Measurements from ENCODE around the gene CCDC187.

The CCDC187 gene

GRCh38 chr9:136328622-136329041, 24.7 kb upstream of the CCDC187 start:
- Histone ChIP-seq H3K9me3 (ENCODE audit: control insufficient read depth, insufficient read depth, low read length) (no peaks in the 10 kb centered on the region), H3K79me2 (ENCODE audit: control insufficient read depth, low read length) (no peaks in the 10 kb centered on the region), H3K9me2 (replicated peaks; ENCODE audit: control insufficient read depth, low read length) (no peaks in the 10 kb centered on the region), H3F3A (ENCODE audit: control insufficient read depth, insufficient read depth) (no peaks in the 10 kb centered on the region), H3K4me3 (ENCODE audit: low read length) (no peak overlapping the region), H3K27me3 (ENCODE audit: control insufficient read depth, low read length) (peaks cover 19% of the 10 kb centered on the region), H4K20me1 (ENCODE audit: control insufficient read depth, insufficient read depth, low read depth, low read length) (no peaks in the 10 kb centered on the region), H3K4me2 (ENCODE audit: low read length) (no peak overlapping the region), H3K4me1 (ENCODE audit: control insufficient read depth, low read length) (no peaks in the 10 kb centered on the region), H3K36me3 (ENCODE audit: control insufficient read depth, low read length) (no peaks in the 10 kb centered on the region), H3K27ac (ENCODE audit: low read depth, low read length) (no peak overlapping the region)
- no peak for TF ChIP-seq CTCF (IDR thresholded peaks at IDR 0.05; ENCODE audit: low read depth, low read length, poor library complexity, severe bottlenecking)
- no peak for TF ChIP-seq EZH2phosphoT487 (IDR thresholded peaks at IDR 0.05; ENCODE audit: borderline replicate concordance, low read length)

GRCh38 chr9:136328011-136328621, 24.2 kb upstream of the CCDC187 start:
- TF ChIP-seq EZH2phosphoT487 (IDR thresholded peaks at IDR 0.05; ENCODE audit: borderline replicate concordance, low read length): no peak
- TF ChIP-seq CTCF (IDR thresholded peaks at IDR 0.05; ENCODE audit: low read depth, low read length, poor library complexity, severe bottlenecking): no peak
- no peaks in the 10 kb centered on the region for H3K9me3 ChIP-seq (ENCODE audit: control insufficient read depth, insufficient read depth, low read length)
- H3K27me3 ChIP-seq (ENCODE audit: control insufficient read depth, low read length): peaks cover 19% of the 10 kb centered on the region
- no peaks in the 10 kb centered on the region for H3K4me1 ChIP-seq (ENCODE audit: control insufficient read depth, low read length)
- no peak overlapping the region for H3K4me3 ChIP-seq (ENCODE audit: low read length)
- no peaks in the 10 kb centered on the region for H3K9me2 ChIP-seq (replicated peaks; ENCODE audit: control insufficient read depth, low read length)
- no peaks in the 10 kb centered on the region for H3K79me2 ChIP-seq (ENCODE audit: control insufficient read depth, low read length)
- no peaks in the 10 kb centered on the region for H3F3A ChIP-seq (ENCODE audit: control insufficient read depth, insufficient read depth)
- H3K27ac ChIP-seq (ENCODE audit: low read depth, low read length): no peak overlapping the region
- H3K36me3 ChIP-seq (ENCODE audit: control insufficient read depth, low read length): no peaks in the 10 kb centered on the region
- H4K20me1 ChIP-seq (ENCODE audit: control insufficient read depth, insufficient read depth, low read depth, low read length): no peaks in the 10 kb centered on the region
- H3K4me2 ChIP-seq (ENCODE audit: low read length): no peak overlapping the region

- Histone ChIP-seq H3K4me1 (ENCODE audit: control insufficient read depth, low read length) (no peaks in the 10 kb centered on the region), H3K27me3 (ENCODE audit: control insufficient read depth, low read length) (peaks cover 19% of the 10 kb centered on the region)
Observed at GRCh38 chr9:136327304-136327974, 23.5 kb upstream of the CCDC187 start, which contains the start of gene GPSM1. Gene GPSM1 (plus strand): TSS chr9:136327539. CDS start chr9:136327696, 157 bp downstream.

More at GRCh38 chr9:136327304-136327974, 23.5 kb upstream of the CCDC187 start, which contains the start of gene GPSM1:
- H3K79me2 ChIP-seq (ENCODE audit: control insufficient read depth, low read length): no peaks in the 10 kb centered on the region
- H4K20me1 ChIP-seq (ENCODE audit: control insufficient read depth, insufficient read depth, low read depth, low read length): no peaks in the 10 kb centered on the region
- no peaks in the 10 kb centered on the region for H3K9me3 ChIP-seq (ENCODE audit: control insufficient read depth, insufficient read depth, low read length)
- H3K27ac ChIP-seq (ENCODE audit: low read depth, low read length): no peak within 1 kb of the TSS
- H3F3A ChIP-seq (ENCODE audit: control insufficient read depth, insufficient read depth): no peaks in the 10 kb centered on the region
- no peak within 1 kb of the TSS for H3K4me3 ChIP-seq (ENCODE audit: low read length)
- H3K9me2 ChIP-seq (replicated peaks; ENCODE audit: control insufficient read depth, low read length): no peaks in the 10 kb centered on the region
- TF ChIP-seq EZH2phosphoT487 (IDR thresholded peaks at IDR 0.05; ENCODE audit: borderline replicate concordance, low read length): no peak
- no peak for TF ChIP-seq CTCF (IDR thresholded peaks at IDR 0.05; ENCODE audit: low read depth, low read length, poor library complexity, severe bottlenecking)
- no peak within 1 kb of the TSS for H3K4me2 ChIP-seq (ENCODE audit: low read length)
- H3K36me3 ChIP-seq (ENCODE audit: control insufficient read depth, low read length): no peaks in the 10 kb centered on the region
